ENCODE data around the gene ARSG. TPM values are rescaled to one million over a fixed set of nuclear protein-coding genes. Genes with fewer than 3 reads are reported as not detected.

The ARSG gene
- total and polyA plus RNA-seq, 10 of the 15 experiments (the other 5 are each of a cell fraction or from before 2014, with no cell fraction given) = 2.9 to 13.5 (median 7.6) TPM

- Histone ChIP-seq H3K9me3 (replicated peaks; ENCODE audit: control insufficient read depth, insufficient read depth, low read length) (no peaks in the 10 kb centered on the region; the same call in 2 of the 3 replicates), H2AFZ (ENCODE audit: control insufficient read depth, low read depth, low read length) (no peak overlapping the region; the same call in 1 of the 2 replicates), H3K27ac (ENCODE audit: control insufficient read depth, insufficient read depth) (no peak overlapping the region; the same call in 1 of the 2 replicates), H3K36me3 (ENCODE audit: control insufficient read depth in 2 of 2, insufficient read depth in 2 of 2, low read length in 1 of 2) (no peaks in the 10 kb centered on the region), H3K9ac (ENCODE audit: control insufficient read depth, insufficient read depth, low read length) (no peak overlapping the region), H3K4me3 (no peak overlapping the region), H3K27me3 (replicated peaks in 1 of 2; ENCODE audit: control insufficient read depth in 2 of 2, insufficient read depth in 2 of 2, low read length in 1 of 2) (no peaks in the 10 kb centered on the region), H3K4me1 (ENCODE audit: control insufficient read depth, insufficient read depth, low read length) (peaks cover 37% of the 10 kb centered on the region), H3K4me2 (ENCODE audit: control insufficient read depth, insufficient read depth) (no peak overlapping the region), H3K79me2 (ENCODE audit: control insufficient read depth, insufficient read depth, low read length) (no peaks in the 10 kb centered on the region), H4K20me1 (ENCODE audit: control insufficient read depth, insufficient read depth) (no peaks in the 10 kb centered on the region)
- BruUV-seq (replicated peaks) = no TSS peak
- 50% methylated on average over 6 of the region's 6 CpGs for WGBS (ENCODE audit: insufficient coverage, insufficient replicate concordance, low lambda C conversion rate, missing lambda C conversion rate)
- TF ChIP-seq BCL3 (IDR thresholded peaks at IDR 0.05; ENCODE audit: borderline replicate concordance, insufficient read depth, low read depth, low read length, poor library complexity, severe bottlenecking) (no peak), ZNF24 (IDR thresholded peaks at IDR 0.05) (peak; percentile 70), HDAC6 (IDR thresholded peaks at IDR 0.05; ENCODE audit: unreplicated experiment) (no peak), KAT2A (conservative IDR thresholded peaks at IDR 0.05; ENCODE audit: control insufficient read depth, low read depth, low read length) (no peak), SRF (IDR thresholded peaks at IDR 0.05; ENCODE audit: low read depth in 2 of 2, low read length in 2 of 2) (no peak)
- no peak for FAIRE-seq
- in situ Hi-C loops (cut with MboI) = loop anchor here (10.0 kb wide), 1 partner anchor 499 kb away; no protein-coding TSS in a partner anchor
- intact Hi-C loops (cut with micrococcal nuclease; ENCODE audit: unreplicated experiment) = loop anchor here (1.0 to 10.0 kb wide), 8 partner anchors 27 to 499 kb away; no protein-coding TSS in a partner anchor
- SMC1A ChIA-PET (ENCODE audit: uncharacterized antibody, unreplicated experiment) = interaction anchor here (0.6 to 16.2 kb wide), 12 partner anchors 24 to 303 kb away, joined by 3 to 288 read pairs (median 8); no protein-coding TSS in a partner anchor
- DNase-seq (ENCODE audit: low read depth, low spot score) = no peak
- CTCF ChIA-PET = interaction anchor here (0.7 to 8.5 kb wide), 21 partner anchors 9 to 503 kb away, joined by 3 to 119 read pairs (median 5); no protein-coding TSS in a partner anchor
- POLR2A ChIA-PET = interaction anchor here (1.2 to 1.7 kb wide), 2 partner anchors 10 to 35 kb away, joined by 4 to 8 read pairs; no protein-coding TSS in a partner anchor
- RAD21 ChIA-PET (ENCODE audit: unreplicated experiment) = interaction anchor here (0.6 to 14.6 kb wide), 13 partner anchors 9 to 779 kb away, joined by 3 to 157 read pairs (median 5); partner anchors contain the start of genes ARSG and SLC16A6
- no peak for ATAC-seq
These were observed 172.1 kb downstream of the ARSG start for GRCh38 chr17:68463211-68464019.
